HepG2 (cell line): ENCODE measurements around the gene TMEFF2. TPM values are rescaled to one million over a fixed set of nuclear protein-coding genes. Genes with fewer than 3 reads are reported as not detected.

Experiments
- ATF4 ChIP-seq, 2 experiments: fragments of 450-650 bp in 1 of 2; sonication (generic) in 1 of 2; formaldehyde crosslinking; IDR thresholded peaks; 2 replicates each; pipeline versions ENCODE4 v1.5.0 to v1.8.0; 2020 to 2022; ENCODE audit warnings: mild to moderate bottlenecking in 1 of 2, missing genetic modification reagents in 1 of 2
- CSRNP2 ChIP-seq: sonication (generic); formaldehyde crosslinking; conservative IDR thresholded peaks from 2 replicates; pipeline ENCODE4 v1.8.0; 2022; ENCODE audit warnings: low read depth, missing genetic modification reagents
- ETS1 ChIP-seq: sonication (generic); formaldehyde crosslinking; IDR thresholded peaks from 2 replicates; pipeline ENCODE4 v1.4.0; 2020; ENCODE audit warnings: missing genetic modification reagents
- KDM4B ChIP-seq: sonication (generic); formaldehyde crosslinking; IDR thresholded peaks from 2 replicates; pipeline ENCODE4 v1.4.0; 2020; ENCODE audit warnings: missing genetic modification reagents
- NFRKB ChIP-seq: fragments of 450-650 bp; IDR thresholded peaks from 2 replicates; pipeline ENCODE4 v1.6.1; 2017
- PPARG ChIP-seq: conservative IDR thresholded peaks from 2 replicates; pipeline ENCODE4 v1.6.1; 2016; ENCODE audit warnings: missing biosample characterization, missing genetic modification reagents
- PREB ChIP-seq: sonication (generic); formaldehyde crosslinking; IDR thresholded peaks from 2 replicates; pipeline ENCODE4 v1.4.0; 2020; ENCODE audit warnings: missing genetic modification reagents
- SNAPC2 ChIP-seq: sonication (generic); formaldehyde crosslinking; IDR thresholded peaks from 2 replicates; pipeline ENCODE4 v1.8.1; 2022; ENCODE audit warnings: mild to moderate bottlenecking, missing genetic modification reagents
- ZNF136 ChIP-seq: sonication (generic); formaldehyde crosslinking; IDR thresholded peaks from 2 replicates; pipeline ENCODE4 v1.8.1; 2022; ENCODE audit warnings: low read depth, mild to moderate bottlenecking, moderate library complexity, missing genetic modification reagents
- ZNF33B ChIP-seq: sonication (generic); formaldehyde crosslinking; IDR thresholded peaks from 2 replicates; pipeline ENCODE4 v1.5.1; 2020; ENCODE audit warnings: mild to moderate bottlenecking, missing genetic modification reagents
- ZUFSP ChIP-seq: sonication (generic); formaldehyde crosslinking; IDR thresholded peaks from 2 replicates; pipeline ENCODE4 v1.9.0; 2021; ENCODE audit warnings: missing genetic modification reagents, mild to moderate bottlenecking, borderline replicate concordance
- polyA plus RNA-seq, 8 experiments: library from polyadenylated mRNA; depleted of rRNA in 3 of 8; stranded (reverse) in 7 of 8; unstranded in 1 of 8; fragments of >200 nt; fragmentation: Illumina TruSeq in 4 of 8; extraction: Trizol in 4 of 8; gene quantifications; 2 replicates each; pipeline versions ENCODE4 v1.2.1 to v1.2.3, GENCODE V29; 2011 to 2016; ENCODE audit warnings: low read depth in 4 of 8, missing spikeins in 1 of 8, mixed read lengths in 1 of 8; ENCODE audit not compliant: insufficient read depth in 1 of 8
- total RNA-seq, 5 experiments: library from RNA; depleted of rRNA; stranded (reverse); fragments of >200 nt; fragmentation: Illumina TruSeq; extraction: Trizol; gene quantifications; 2 replicates each; pipeline ENCODE4 v1.2.3, GENCODE V29; 2016; ENCODE audit warnings: low read depth in 1 of 5

Gene TMEFF2
- total and polyA plus RNA-seq, 2 of the 13 experiments (the other 11 are each of a cell fraction or from before 2014, with no cell fraction given): not detected

- no peak for TF ChIP-seq ETS1 (CRISPR knock-in tag)
- TF ChIP-seq ATF4 (CRISPR knock-in tag; IDR thresholded peaks at IDR 0.05): no peak
- TF ChIP-seq ZUFSP (CRISPR knock-in tag): no peak
- TF ChIP-seq ZNF136 (CRISPR knock-in tag): no peak
- TF ChIP-seq ZNF33B (CRISPR knock-in tag): no peak
- TF ChIP-seq CSRNP2 (CRISPR knock-in tag): no peak
- no peak for TF ChIP-seq PPARG (CRISPR knock-in tag)
- no peak for TF ChIP-seq SNAPC2 (CRISPR knock-in tag)
- no peak for TF ChIP-seq NFRKB
- no peak for TF ChIP-seq KDM4B
- TF ChIP-seq PREB (CRISPR knock-in tag): no peak
Measured at GRCh38 chr2:191913796-191914195, 280.9 kb downstream of the TMEFF2 start (continued).
